Hepatocyte (in vitro differentiated cells): ENCODE results near the gene OLFM3. TPM values are rescaled to one million over a fixed set of nuclear protein-coding genes. Genes with fewer than 3 reads are reported as not detected.

Source experiments
- DNase-seq: peaks from one replicate; pipeline ENCODE4 v3.0.0-alpha.2; 2016; ENCODE audit warnings: low spot score
- H2AFZ ChIP-seq: fragments of 200-600 bp; sonication (generic); 2 replicates; pipeline ENCODE4 v1.6.0; 2016; ENCODE audit warnings: antibody characterized with exemption, mild to moderate bottlenecking
- H3K27ac ChIP-seq: fragments of 200-600 bp; sonication (generic); 2 replicates; pipeline ENCODE4 v1.5.1; 2016; ENCODE audit warnings: mild to moderate bottlenecking
- H3K27me3 ChIP-seq: fragments of 200-600 bp; sonication (generic); 2 replicates; pipeline ENCODE4 v1.6.1; 2016
- H3K36me3 ChIP-seq: fragments of 200-600 bp; sonication (generic); replicated peaks from 2 replicates; pipeline ENCODE4 v1.5.1; 2016; ENCODE audit warnings: low read depth; ENCODE audit not compliant: insufficient read depth
- H3K4me1 ChIP-seq: fragments of 200-600 bp; sonication (generic); 2 replicates; pipeline ENCODE4 v1.5.1; 2016; ENCODE audit warnings: mild to moderate bottlenecking, moderate library complexity; ENCODE audit not compliant: insufficient read depth
- H3K4me2 ChIP-seq: fragments of 200-600 bp; sonication (generic); 2 replicates; pipeline ENCODE4 v1.6.0; 2016
- H3K4me3 ChIP-seq: fragments of 200-600 bp; sonication (generic); 2 replicates; pipeline ENCODE4 v1.5.1; 2016; ENCODE audit warnings: mild to moderate bottlenecking
- H3K79me2 ChIP-seq: fragments of 200-600 bp; sonication (generic); 2 replicates; pipeline ENCODE4 v1.6.0; 2017; ENCODE audit warnings: mild to moderate bottlenecking
- H3K9me2 ChIP-seq: fragments of 200-600 bp; sonication (generic); replicated peaks from 2 replicates; pipeline ENCODE4 v1.6.0; 2017; ENCODE audit warnings: mild to moderate bottlenecking; ENCODE audit not compliant: insufficient read depth
- H3K9me3 ChIP-seq: fragments of 200-600 bp; sonication (generic); 2 replicates; pipeline ENCODE4 v1.5.1; 2016; ENCODE audit warnings: low read depth, mild to moderate bottlenecking
- H4K20me1 ChIP-seq: fragments of 200-600 bp; sonication (generic); 2 replicates; pipeline ENCODE4 v1.6.0; 2016; ENCODE audit warnings: mild to moderate bottlenecking; ENCODE audit not compliant: insufficient read depth, poor library complexity, severe bottlenecking
- EZH2 ChIP-seq: fragments of 200-600 bp; sonication (generic); IDR thresholded peaks from 2 replicates; pipeline ENCODE4 v1.6.1; 2016; ENCODE audit warnings: antibody characterized with exemption, mild to moderate bottlenecking, borderline replicate concordance
- EZH2phosphoT487 ChIP-seq: fragments of 200-600 bp; sonication (generic); IDR thresholded peaks from one replicate; pipeline ENCODE4 v1.6.1; 2018; ENCODE audit warnings: antibody characterized with exemption, mild to moderate bottlenecking, low read depth, moderate library complexity; ENCODE audit not compliant: unreplicated experiment, severe bottlenecking
- WGBS: methylation state at CpG from one replicate; pipeline ENCODE4 v1.1.6; 2016; ENCODE audit warnings: low lambda C conversion rate; ENCODE audit errors: missing lambda C conversion rate; 5-methylcytosine and 5-hydroxymethylcytosine counted together
- polyA plus RNA-seq: library from polyadenylated mRNA; unstranded; fragments of >200 nt; fragmentation: Nextera tagmentation; extraction: Ambion mirVana; gene quantifications from 2 replicates; pipeline ENCODE4 v1.2.1, GENCODE V29; 2016
- total RNA-seq: library from RNA; depleted of rRNA; stranded (reverse); fragments of >200 nt; gene quantifications from 2 replicates; pipeline ENCODE4 v1.2.3, GENCODE V29; 2014
- TF ChIP-seq, protein P1 (sequence below): fragments of 200-600 bp; sonication (generic); IDR thresholded peaks from 2 replicates; pipeline ENCODE4 v1.5.1; 2016; ENCODE audit warnings: antibody characterized with exemption, mild to moderate bottlenecking; ENCODE audit not compliant: poor library complexity

Gene OLFM3
- total and polyA plus RNA-seq, 2 experiments from 2014 or later, result 2.7 to 6.2 TPM

DNA sequence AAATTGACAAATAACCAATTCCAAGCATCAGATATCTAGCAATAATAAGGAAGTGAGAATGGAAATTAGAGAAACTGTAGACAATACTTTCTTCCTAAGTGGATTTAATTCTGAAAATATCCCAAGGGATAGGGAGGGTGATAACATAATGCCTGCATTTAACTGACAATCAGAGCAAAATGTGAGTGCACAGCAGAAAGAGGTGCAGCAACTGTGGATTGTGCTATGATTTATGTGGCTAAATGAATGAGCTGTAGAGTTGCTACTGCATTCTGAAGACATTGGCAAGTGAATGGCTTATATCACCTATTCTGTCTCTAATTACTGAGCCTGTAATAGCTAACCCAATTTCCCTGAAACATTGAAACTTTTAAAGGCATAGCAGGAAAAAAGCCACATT is 39.0 kb downstream of the OLFM3 start:
- Histone ChIP-seq H3K36me3 (no peaks in the 10 kb centered on the region), H4K20me1 (no peaks in the 10 kb centered on the region), H3K27ac (no peak overlapping the region), H2AFZ (no peak overlapping the region), H3K4me2 (no peak overlapping the region), H3K27me3 (no peaks in the 10 kb centered on the region), H3K9me2 (no peaks in the 10 kb centered on the region), H3K79me2 (no peaks in the 10 kb centered on the region), H3K9me3 (no peaks in the 10 kb centered on the region), H3K4me3 (no peak overlapping the region), H3K4me1 (no peaks in the 10 kb centered on the region)
- TF ChIP-seq EZH2phosphoT487 (no peak), EZH2 (no peak)
- TF ChIP-seq, protein P1, sequence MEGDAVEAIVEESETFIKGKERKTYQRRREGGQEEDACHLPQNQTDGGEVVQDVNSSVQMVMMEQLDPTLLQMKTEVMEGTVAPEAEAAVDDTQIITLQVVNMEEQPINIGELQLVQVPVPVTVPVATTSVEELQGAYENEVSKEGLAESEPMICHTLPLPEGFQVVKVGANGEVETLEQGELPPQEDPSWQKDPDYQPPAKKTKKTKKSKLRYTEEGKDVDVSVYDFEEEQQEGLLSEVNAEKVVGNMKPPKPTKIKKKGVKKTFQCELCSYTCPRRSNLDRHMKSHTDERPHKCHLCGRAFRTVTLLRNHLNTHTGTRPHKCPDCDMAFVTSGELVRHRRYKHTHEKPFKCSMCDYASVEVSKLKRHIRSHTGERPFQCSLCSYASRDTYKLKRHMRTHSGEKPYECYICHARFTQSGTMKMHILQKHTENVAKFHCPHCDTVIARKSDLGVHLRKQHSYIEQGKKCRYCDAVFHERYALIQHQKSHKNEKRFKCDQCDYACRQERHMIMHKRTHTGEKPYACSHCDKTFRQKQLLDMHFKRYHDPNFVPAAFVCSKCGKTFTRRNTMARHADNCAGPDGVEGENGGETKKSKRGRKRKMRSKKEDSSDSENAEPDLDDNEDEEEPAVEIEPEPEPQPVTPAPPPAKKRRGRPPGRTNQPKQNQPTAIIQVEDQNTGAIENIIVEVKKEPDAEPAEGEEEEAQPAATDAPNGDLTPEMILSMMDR, result no peak
- no peak for DNase-seq

DNA sequence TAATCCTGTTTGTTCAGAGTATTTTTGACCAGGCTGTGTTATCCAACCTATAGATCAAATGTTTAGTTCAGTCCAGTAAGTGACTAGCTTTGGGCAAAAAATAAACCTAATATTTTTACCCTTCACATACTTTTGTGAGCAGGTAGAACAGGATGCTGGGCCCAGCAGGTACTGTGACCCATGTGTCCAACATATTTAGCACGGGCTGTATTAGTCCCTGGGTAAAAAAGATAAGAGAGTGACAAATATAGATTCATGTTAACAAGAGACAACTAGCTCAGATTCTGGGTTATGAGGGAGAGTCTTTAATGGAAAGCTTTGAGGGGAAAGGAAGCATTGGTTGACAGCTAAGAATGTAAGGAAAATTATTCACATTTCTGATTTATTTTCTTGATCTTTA is 43.1 kb downstream of the OLFM3 start:
- H2AFZ ChIP-seq, result no peak overlapping the region
- no peaks in the 10 kb centered on the region for H4K20me1 ChIP-seq
- no peak overlapping the region for H3K4me2 ChIP-seq
- no peaks in the 10 kb centered on the region for H3K9me2 ChIP-seq
- H3K79me2 ChIP-seq, result no peaks in the 10 kb centered on the region
- no peak for DNase-seq
- WGBS, result 68% methylated on average over 1 of the region's 1 CpG
- H3K4me1 ChIP-seq, result no peaks in the 10 kb centered on the region
- no peaks in the 10 kb centered on the region for H3K36me3 ChIP-seq
- H3K27me3 ChIP-seq, result no peaks in the 10 kb centered on the region
- no peaks in the 10 kb centered on the region for H3K9me3 ChIP-seq
- no peak overlapping the region for H3K4me3 ChIP-seq
- no peak for TF ChIP-seq EZH2phosphoT487
- TF ChIP-seq, protein P1, result no peak
- no peak for TF ChIP-seq EZH2
- no peak overlapping the region for H3K27ac ChIP-seq

- no peaks in the 10 kb centered on the region for H3K9me3 ChIP-seq
- TF ChIP-seq EZH2, result no peak
- TF ChIP-seq, protein P1, result no peak
- TF ChIP-seq EZH2phosphoT487, result no peak
- H3K79me2 ChIP-seq, result no peaks in the 10 kb centered on the region
- H3K9me2 ChIP-seq, result no peaks in the 10 kb centered on the region
- H3K4me1 ChIP-seq, result no peaks in the 10 kb centered on the region
- H3K27ac ChIP-seq, result no peak overlapping the region
- H3K36me3 ChIP-seq, result no peaks in the 10 kb centered on the region
- no peaks in the 10 kb centered on the region for H4K20me1 ChIP-seq
- peak; percentile 8 for DNase-seq
- no peak overlapping the region for H2AFZ ChIP-seq
- WGBS, result 88% methylated on average over 1 of the region's 1 CpG
- no peaks in the 10 kb centered on the region for H3K27me3 ChIP-seq
- no peak overlapping the region for H3K4me3 ChIP-seq
- no peak overlapping the region for H3K4me2 ChIP-seq
Measured at GRCh38 chr1:101945884-101946283, 50.8 kb downstream of the OLFM3 start.

GRCh38 chr1:101943237-101943636 is 53.5 kb downstream of the OLFM3 start:
- Histone ChIP-seq H3K4me2 (no peak overlapping the region), H4K20me1 (no peaks in the 10 kb centered on the region), H3K9me2 (no peaks in the 10 kb centered on the region), H3K36me3 (no peaks in the 10 kb centered on the region), H3K4me1 (no peaks in the 10 kb centered on the region), H3K27ac (no peak overlapping the region), H3K79me2 (no peaks in the 10 kb centered on the region), H3K9me3 (no peaks in the 10 kb centered on the region), H2AFZ (no peak overlapping the region), H3K4me3 (no peak overlapping the region), H3K27me3 (no peaks in the 10 kb centered on the region)
- 59% methylated on average over 3 of the region's 3 CpGs for WGBS
- DNase-seq, result no peak
- TF ChIP-seq EZH2phosphoT487 (no peak), EZH2 (no peak)
- TF ChIP-seq, protein P1, result no peak
